BLaER1 (cell line): ENCODE data around the gene TMEM178B.
"Not testable (repeated sequence)": the region's sequence is repeated elsewhere in the genome, so short reads cannot be mapped to it uniquely, and the experiment has no call there.

Source experiments
- H3K27ac ChIP-seq: shearing (Covaris generic); formaldehyde crosslinking; 2 replicates; pipeline ENCODE4 v1.8.1; 2022
- H3K27me3 ChIP-seq: shearing (Covaris generic); formaldehyde crosslinking; 2 replicates; pipeline ENCODE4 v1.8.1; 2022
- H3K36me3 ChIP-seq: shearing (Covaris generic); formaldehyde crosslinking; 2 replicates; pipeline ENCODE4 v1.8.1; 2022
- H3K4me1 ChIP-seq: shearing (Covaris generic); formaldehyde crosslinking; 2 replicates; pipeline ENCODE4 v1.8.1; 2022
- H3K4me2 ChIP-seq: shearing (Covaris generic); formaldehyde crosslinking; 2 replicates; pipeline ENCODE4 v1.8.1; 2022
- H3K4me3 ChIP-seq: shearing (Covaris generic); formaldehyde crosslinking; 2 replicates; pipeline ENCODE4 v1.8.1; 2022
- H3K9ac ChIP-seq: shearing (Covaris generic); formaldehyde crosslinking; 2 replicates; pipeline ENCODE4 v1.8.1; 2022
- H3K9me3 ChIP-seq: shearing (Covaris generic); formaldehyde crosslinking; 2 replicates; pipeline ENCODE4 v1.8.1; 2022
- H4K20me1 ChIP-seq: shearing (Covaris generic); formaldehyde crosslinking; 2 replicates; pipeline ENCODE4 v1.8.1; 2022
- Cebpa-rat ChIP-seq: shearing (Covaris generic); IDR thresholded peaks from 2 replicates; pipeline ENCODE4 v1.8.1; 2022

Gene TMEM178B

GRCh38 chr7:141386881-141387280 is 313.0 kb downstream of the TMEM178B start:
- no peak overlapping the region for H3K9ac ChIP-seq
- no peaks in the 10 kb centered on the region for H3K27me3 ChIP-seq
- H3K4me2 ChIP-seq: no peak overlapping the region
- no peaks in the 10 kb centered on the region for H3K36me3 ChIP-seq
- no peaks in the 10 kb centered on the region for H3K9me3 ChIP-seq
- no peaks in the 10 kb centered on the region for H4K20me1 ChIP-seq
- no peaks in the 10 kb centered on the region for H3K4me1 ChIP-seq
- no peak overlapping the region for H3K4me3 ChIP-seq
- H3K27ac ChIP-seq: no peak overlapping the region
- TF ChIP-seq Cebpa-rat: no peak

DNA sequence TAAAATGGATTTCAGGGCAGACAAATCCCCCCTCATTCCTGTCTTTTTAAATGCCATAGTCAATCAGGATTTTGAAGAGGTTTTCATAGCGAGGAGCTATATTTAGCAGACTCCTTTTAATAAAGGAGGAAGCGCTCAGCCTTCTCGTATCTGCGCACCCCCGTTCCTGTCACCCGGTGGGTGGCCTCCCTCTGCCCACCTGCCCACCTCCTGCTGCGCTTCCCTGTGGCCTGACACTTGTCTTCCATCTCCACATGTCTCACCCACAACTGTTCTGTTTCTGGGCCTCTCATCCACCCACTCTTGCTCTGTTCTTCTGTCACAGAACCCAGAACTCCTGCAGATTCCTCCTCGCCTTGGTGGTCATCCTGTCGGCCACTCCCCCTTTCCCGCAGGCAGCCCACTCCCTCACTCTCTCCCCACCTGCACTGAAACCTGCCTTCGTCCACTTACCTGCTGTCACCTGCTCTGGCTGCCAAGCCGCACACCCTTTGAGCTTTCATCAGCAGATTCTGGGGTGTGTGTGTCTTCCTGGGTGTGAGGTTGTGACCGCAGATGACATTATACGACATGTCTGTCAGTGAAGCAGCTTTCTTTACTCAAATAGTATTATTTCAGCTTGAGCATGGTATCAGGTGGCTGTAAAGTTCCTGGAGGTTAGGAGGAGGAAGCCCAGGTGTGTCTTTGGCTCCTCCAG is 313.8 kb downstream of the TMEM178B start:
- TF ChIP-seq Cebpa-rat: no peak

DNA sequence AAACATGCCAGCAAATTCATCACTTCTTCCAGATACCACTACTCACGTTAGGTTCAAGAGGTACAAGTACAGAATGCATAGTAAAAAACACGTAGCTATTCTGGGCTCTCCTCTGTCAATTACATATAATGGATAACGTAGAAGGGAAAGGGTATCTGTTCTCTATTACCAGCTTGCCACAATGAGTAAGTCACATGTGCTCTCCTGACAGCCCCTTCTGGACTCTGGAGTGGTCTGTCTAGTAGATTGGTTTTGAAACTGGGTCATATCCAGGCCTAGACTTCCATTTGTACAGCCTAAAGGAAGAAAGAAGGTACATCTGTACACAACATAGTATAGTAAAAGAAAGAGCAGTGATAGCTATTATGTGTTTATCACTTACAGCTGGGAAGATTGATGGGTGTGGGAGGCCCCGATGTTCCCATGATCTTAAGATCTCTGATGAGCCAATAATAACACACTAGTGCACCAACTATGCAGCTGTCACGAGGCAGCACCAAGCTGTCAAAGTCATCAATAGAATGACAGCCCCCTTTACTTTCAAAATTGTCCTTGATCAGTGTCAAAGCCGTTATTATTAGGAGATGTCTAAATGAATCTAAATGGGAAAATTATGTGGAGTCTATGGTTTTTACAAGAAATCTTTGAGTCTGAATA is 315.4 kb downstream of the TMEM178B start:
- Histone ChIP-seq H3K9ac (no peak overlapping the region), H3K4me3 (no peak overlapping the region), H3K9me3 (no peaks in the 10 kb centered on the region), H3K36me3 (no peaks in the 10 kb centered on the region), H3K4me1 (no peaks in the 10 kb centered on the region), H4K20me1 (no peaks in the 10 kb centered on the region), H3K27ac (no peak overlapping the region), H3K4me2 (no peak overlapping the region), H3K27me3 (no peaks in the 10 kb centered on the region)
- TF ChIP-seq Cebpa-rat: no peak

More for the DNA sequence above, 313.8 kb downstream of the TMEM178B start:
- no peaks in the 10 kb centered on the region for H3K36me3 ChIP-seq
- H4K20me1 ChIP-seq: no peaks in the 10 kb centered on the region
- no peak overlapping the region for H3K9ac ChIP-seq
- no peaks in the 10 kb centered on the region for H3K4me1 ChIP-seq
- no peaks in the 10 kb centered on the region for H3K9me3 ChIP-seq
- no peaks in the 10 kb centered on the region for H3K27me3 ChIP-seq
- no peak overlapping the region for H3K4me3 ChIP-seq
- H3K4me2 ChIP-seq: no peak overlapping the region
- no peak overlapping the region for H3K27ac ChIP-seq

DNA sequence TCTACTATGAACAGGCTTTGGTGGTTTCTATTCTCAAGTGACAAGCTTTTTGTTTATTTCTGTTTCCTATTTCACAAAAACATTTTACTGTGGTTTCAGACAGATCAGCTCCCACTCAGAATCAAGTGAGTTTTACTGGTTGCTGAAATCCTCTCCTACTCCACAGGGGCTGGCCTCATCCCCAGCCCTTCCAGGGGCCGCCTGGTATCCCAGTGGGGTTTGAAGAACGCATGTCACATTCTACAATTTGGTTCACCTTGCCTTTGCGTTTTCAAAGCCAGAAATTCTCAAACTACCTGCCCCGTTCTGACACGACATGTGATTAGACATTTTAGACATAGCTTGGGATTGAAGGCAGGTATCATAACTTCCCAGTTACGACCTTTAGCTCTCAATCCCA is 316.5 kb downstream of the TMEM178B start:
- TF ChIP-seq Cebpa-rat: no peak
- no peak overlapping the region for H3K9ac ChIP-seq
- no peaks in the 10 kb centered on the region for H3K36me3 ChIP-seq
- H3K9me3 ChIP-seq: no peaks in the 10 kb centered on the region
- H3K4me1 ChIP-seq: no peaks in the 10 kb centered on the region
- H3K4me2 ChIP-seq: no peak overlapping the region
- no peaks in the 10 kb centered on the region for H3K27me3 ChIP-seq
- no peaks in the 10 kb centered on the region for H4K20me1 ChIP-seq
- H3K4me3 ChIP-seq: no peak overlapping the region
- H3K27ac ChIP-seq: no peak overlapping the region

GRCh38 chr7:141393056-141393455 is 319.2 kb downstream of the TMEM178B start:
- H3K27me3 ChIP-seq: no peaks in the 10 kb centered on the region
- no peak overlapping the region for H3K4me2 ChIP-seq
- no peaks in the 10 kb centered on the region for H3K36me3 ChIP-seq
- no peaks in the 10 kb centered on the region for H3K9me3 ChIP-seq
- no peak for TF ChIP-seq Cebpa-rat
- H3K27ac ChIP-seq: no peak overlapping the region
- no peak overlapping the region for H3K4me3 ChIP-seq
- no peaks in the 10 kb centered on the region for H4K20me1 ChIP-seq
- no peak overlapping the region for H3K9ac ChIP-seq
- no peaks in the 10 kb centered on the region for H3K4me1 ChIP-seq

GRCh38 chr7:141397236-141398163 is 323.6 kb downstream of the TMEM178B start:
- Histone ChIP-seq H4K20me1 (no peaks in the 10 kb centered on the region), H3K9ac (no peak overlapping the region), H3K36me3 (no peaks in the 10 kb centered on the region), H3K4me1 (no peaks in the 10 kb centered on the region), H3K9me3 (no peaks in the 10 kb centered on the region), H3K27ac (no peak overlapping the region), H3K27me3 (no peaks in the 10 kb centered on the region), H3K4me2 (no peak overlapping the region), H3K4me3 (no peak overlapping the region)
- no peak for TF ChIP-seq Cebpa-rat

GRCh38 chr7:141400356-141400755 is 326.5 kb downstream of the TMEM178B start:
- Histone ChIP-seq H3K27me3 (no peaks in the 10 kb centered on the region), H3K9me3 (no peaks in the 10 kb centered on the region), H3K36me3 (no peaks in the 10 kb centered on the region), H3K9ac (no peak overlapping the region), H3K27ac (no peak overlapping the region), H3K4me2 (no peak overlapping the region), H4K20me1 (no peaks in the 10 kb centered on the region), H3K4me1 (no peaks in the 10 kb centered on the region), H3K4me3 (no peak overlapping the region)
- no peak for TF ChIP-seq Cebpa-rat

DNA sequence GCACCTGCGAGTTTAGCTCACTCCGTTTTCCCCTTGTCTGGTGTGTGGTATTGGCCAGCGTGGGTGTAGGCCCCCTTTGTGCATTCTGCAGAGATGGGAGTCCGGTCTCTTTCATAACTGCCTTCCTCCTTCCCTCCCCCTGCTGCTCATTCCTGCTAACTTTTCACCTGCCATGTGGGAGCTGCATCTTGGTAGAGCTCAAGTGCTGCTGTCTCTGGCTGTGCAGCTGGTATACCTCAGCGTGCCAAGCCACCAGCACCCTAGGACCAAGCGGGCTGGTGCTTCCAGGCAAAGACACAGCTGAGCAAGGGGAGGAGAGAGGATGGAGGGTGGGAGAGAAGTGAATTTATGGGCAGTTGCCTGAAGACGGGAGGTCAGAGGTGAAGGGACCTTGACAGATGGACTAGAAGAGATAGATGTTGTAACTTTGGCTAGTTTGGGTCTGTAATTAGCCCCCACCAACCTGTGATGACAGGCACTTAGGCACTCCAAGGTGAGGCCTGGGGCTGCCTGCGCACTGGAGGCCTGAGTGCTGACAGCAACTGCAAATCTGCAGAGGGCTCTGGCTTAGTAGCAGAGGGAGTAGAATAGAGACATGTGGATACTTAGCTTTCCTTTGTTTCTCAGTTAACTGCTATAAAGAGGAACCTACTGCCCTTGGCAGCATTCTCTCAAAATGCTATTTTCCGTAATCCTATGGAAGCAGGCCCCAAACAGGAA is 328.6 kb downstream of the TMEM178B start:
- Histone ChIP-seq H3K4me3 (no peak overlapping the region), H3K27me3 (no peaks in the 10 kb centered on the region), H3K9ac (no peak overlapping the region), H3K4me1 (no peaks in the 10 kb centered on the region), H4K20me1 (no peaks in the 10 kb centered on the region), H3K36me3 (no peaks in the 10 kb centered on the region), H3K27ac (no peak overlapping the region), H3K4me2 (no peak overlapping the region), H3K9me3 (no peaks in the 10 kb centered on the region)
- no peak for TF ChIP-seq Cebpa-rat

DNA sequence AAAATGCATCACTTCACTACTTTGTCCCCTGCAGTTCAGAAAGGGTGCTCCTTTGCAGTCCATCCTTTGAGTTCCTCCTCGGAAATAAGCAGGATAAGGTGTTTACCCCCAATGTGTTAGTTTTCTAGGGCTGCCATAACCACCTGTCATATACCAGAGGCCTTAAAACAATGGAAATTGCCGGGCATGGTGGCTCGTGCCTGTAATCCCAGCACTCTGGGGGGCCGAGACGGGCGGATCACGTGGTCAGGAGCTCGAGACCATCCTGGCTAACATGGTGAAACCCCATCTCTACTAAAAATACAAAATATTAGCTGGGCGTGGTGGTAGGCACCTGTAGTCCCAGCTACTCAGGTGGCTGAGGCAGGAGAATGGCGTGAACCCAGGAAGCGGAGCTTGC is 330.0 kb downstream of the TMEM178B start:
- H3K27me3 ChIP-seq, H3K9ac ChIP-seq, H3K9me3 ChIP-seq, H4K20me1 ChIP-seq, H3K4me2 ChIP-seq, H3K36me3 ChIP-seq, H3K27ac ChIP-seq, H3K4me1 ChIP-seq, H3K4me3 ChIP-seq: not testable (repeated sequence)
